CD14-positive monocyte (primary cell): Measurements from ENCODE around the gene PDLIM4. TPM values are rescaled to one million over a fixed set of nuclear protein-coding genes. Genes with fewer than 3 reads are reported as not detected.

ENCODE experiments used
- DNase-seq, 3 donors: peaks; one replicate each; pipeline ENCODE4 v3.0.0-alpha.2; 2011 to 2022
- H2AFZ ChIP-seq: 2 replicates; pipeline ENCODE4 v1.6.0; 2012; ENCODE audit warnings: mild to moderate bottlenecking, low read depth, low read length, inconsistent platforms; ENCODE audit not compliant: insufficient read depth, poor library complexity, severe bottlenecking
- H3K27ac ChIP-seq, 2 donors: 1 replicate in 1 of 2; 2 replicates in 1 of 2; pipeline ENCODE4 v1.5.1; 2012 to 2013; ENCODE audit warnings: low read length in 2 of 2, control low read depth in 1 of 2, inconsistent platforms in 1 of 2, low read depth in 1 of 2, mild to moderate bottlenecking in 1 of 2
- H3K27me3 ChIP-seq, 2 donors: one replicate each; pipeline versions ENCODE4 v1.6.0 to v1.6.1; 2011 to 2013; ENCODE audit warnings: low read length in 2 of 2; ENCODE audit not compliant: control insufficient read depth in 2 of 2, insufficient read depth in 2 of 2
- H3K36me3 ChIP-seq, 2 donors: replicated peaks in 1 of 2; 1 replicate in 1 of 2; 2 replicates in 1 of 2; pipeline versions ENCODE4 v1.5.1 to v1.6.1; 2012 to 2013; ENCODE audit warnings: low read length in 2 of 2, control low read depth in 1 of 2, inconsistent platforms in 1 of 2, mild to moderate bottlenecking in 1 of 2; ENCODE audit not compliant: insufficient read depth in 2 of 2, control insufficient read depth in 1 of 2
- H3K4me1 ChIP-seq, 2 donors: 1 replicate in 1 of 2; 2 replicates in 1 of 2; pipeline versions ENCODE4 v1.5.1 to v1.6.1; 2012 to 2013; ENCODE audit warnings: low read length in 2 of 2, control low read depth in 1 of 2, inconsistent platforms in 1 of 2, mild to moderate bottlenecking in 1 of 2, moderate library complexity in 1 of 2; ENCODE audit not compliant: insufficient read depth in 2 of 2, control insufficient read depth in 1 of 2
- H3K4me2 ChIP-seq: replicated peaks from 2 replicates; pipeline ENCODE3; 2012; ENCODE audit warnings: low read length, moderate library complexity, mild to moderate bottlenecking; ENCODE audit not compliant: poor library complexity, severe bottlenecking; ENCODE audit errors: extremely low read depth
- H3K4me3 ChIP-seq, 3 experiments: fragments of 200-600 bp in 1 of 3; sonication (generic) in 1 of 3; replicated peaks in 1 of 3; 1 replicate in 2 of 3; 2 replicates in 1 of 3; pipeline ENCODE4 v1.5.1; 2011 to 2013; ENCODE audit warnings: low read length in 3 of 3, mild to moderate bottlenecking in 3 of 3, control low read depth in 2 of 3, low read depth in 2 of 3, inconsistent platforms in 1 of 3, moderate library complexity in 1 of 3
- H3K79me2 ChIP-seq: 2 replicates; pipeline ENCODE4 v1.6.0; 2012; ENCODE audit warnings: mild to moderate bottlenecking, control low read depth, inconsistent platforms, low read length, moderate library complexity; ENCODE audit not compliant: insufficient read depth
- H3K9ac ChIP-seq: 2 replicates; pipeline ENCODE4 v1.6.0; 2017; ENCODE audit warnings: low read length, mild to moderate bottlenecking; ENCODE audit not compliant: insufficient read depth, poor library complexity, severe bottlenecking
- H3K9me3 ChIP-seq, 2 donors: replicated peaks in 1 of 2; 1 replicate in 1 of 2; 2 replicates in 1 of 2; pipeline versions ENCODE4 v1.5.1 to v1.6.1; 2012 to 2013; ENCODE audit warnings: low read length in 2 of 2, control low read depth in 1 of 2; ENCODE audit not compliant: control insufficient read depth in 1 of 2, insufficient read depth in 1 of 2
- H4K20me1 ChIP-seq: 2 replicates; pipeline ENCODE4 v1.6.0; 2012; ENCODE audit warnings: mild to moderate bottlenecking, low read length, control low read depth, moderate library complexity; ENCODE audit not compliant: insufficient read depth
- H3K27ac Mint-ChIP-seq, 7 donors: one replicate each; pipeline ENCODE4 v1.8.0; 2020; ENCODE audit warnings: mild to moderate bottlenecking in 7 of 7, mixed read lengths in 7 of 7, moderate library complexity in 6 of 7, inconsistent platforms in 2 of 7
- H3K27me3 Mint-ChIP-seq, 3 donors: one replicate each; pipeline ENCODE4 v1.8.0; 2021 to 2022; ENCODE audit warnings: low read depth in 3 of 3, mild to moderate bottlenecking in 3 of 3, mixed read lengths in 3 of 3, moderate library complexity in 3 of 3, inconsistent platforms in 1 of 3
- H3K36me3 Mint-ChIP-seq, 2 donors: one replicate each; pipeline ENCODE4 v1.8.0; 2020; ENCODE audit warnings: mixed read lengths in 2 of 2, inconsistent platforms in 1 of 2, mild to moderate bottlenecking in 1 of 2
- H3K4me1 Mint-ChIP-seq: one replicate; pipeline ENCODE4 v1.8.0; 2020; ENCODE audit warnings: mild to moderate bottlenecking, mixed read lengths
- H3K4me3 Mint-ChIP-seq, 2 donors: one replicate each; pipeline ENCODE4 v1.8.0; 2020; ENCODE audit warnings: mild to moderate bottlenecking in 2 of 2, mixed read lengths in 2 of 2, moderate library complexity in 1 of 2
- H3K9me3 Mint-ChIP-seq, 7 donors: one replicate each; pipeline ENCODE4 v1.8.0; 2020 to 2022; ENCODE audit warnings: mixed read lengths in 7 of 7, mild to moderate bottlenecking in 6 of 7, moderate library complexity in 6 of 7, inconsistent platforms in 2 of 7
- CTCF ChIP-seq: fragments of 200-600 bp; IDR thresholded peaks from one replicate; pipeline ENCODE4 v1.8.0; 2022; ENCODE audit warnings: antibody characterized with exemption, mild to moderate bottlenecking
- WGBS: methylation state at CpG from one replicate; pipeline ENCODE4 v1.1.5; 2013; ENCODE audit warnings: missing lambda C conversion rate; ENCODE audit not compliant: insufficient coverage; 5-methylcytosine and 5-hydroxymethylcytosine counted together
- intact Hi-C, 2 donors: fragments of 100-400 bp; cut with micrococcal nuclease; formaldehyde crosslinking; loops; one replicate each; pipeline versions ENCODE4 v1.15.0 to v1.15.1; 2023
- polyA plus RNA-seq, 3 donors: library from polyadenylated mRNA; depleted of rRNA in 1 of 3; unstranded in 2 of 3; stranded (reverse) in 1 of 3; fragments of 300-500 nt in 2 of 3; fragments of >200 nt in 1 of 3; fragmentation: Illumina TruSeq in 2 of 3; gene quantifications; 1 replicate in 2 of 3; 2 replicates in 1 of 3; pipeline ENCODE4 v1.2.3, GENCODE V29; 2012 to 2021

PDLIM4 gene
- polyA plus RNA-seq, 3 donors: not detected

GRCh38 chr5:132298298-132299212 lies 41.1 kb downstream of the PDLIM4 start:
- Mint-ChIP-seq H3K27me3 (no peaks in the 10 kb centered on the region), H3K4me3 (peak overlapping the region; percentile 76 to 86), H3K36me3 (peaks cover 21 to 25% of the 10 kb centered on the region in 2 donors), H3K27ac (peak overlapping the region; percentile 99 to 100 (median 99)), H3K4me1 (peaks cover 68% of the 10 kb centered on the region), H3K9me3 (peaks cover under 1 to 7% (median 2%) of the 10 kb centered on the region in 7 donors)
- H3K4me2 ChIP-seq: peak overlapping the region; percentile 81
- H3K9ac ChIP-seq: peak overlapping the region; percentile 27
- H4K20me1 ChIP-seq: peaks cover 70% of the 10 kb centered on the region
- peaks cover 0 to 11% of the 10 kb centered on the region in 2 donors for H3K36me3 ChIP-seq
- WGBS: 55% methylated on average over 3 of the region's 6 CpGs
- DNase-seq: peak; percentile 69 to 86 (median 79)
- intact Hi-C loops: loop anchor here (5.0 to 10.0 kb wide), 3 partner anchors 64 to 566 kb away; partner anchors contain the start of genes GDF9 (in 1 of the 2), IRF1 (in 1 of the 2) and UQCRQ (in 1 of the 2)
- H3K27me3 ChIP-seq: no peaks in the 10 kb centered on the region
- no peak for TF ChIP-seq CTCF
- peak overlapping the region; percentile 25 to 88 (median 26) for H3K4me3 ChIP-seq
- H3K27ac ChIP-seq: peak overlapping the region; percentile 92 to 98
- peak overlapping the region; percentile 30 for H2AFZ ChIP-seq
- H3K4me1 ChIP-seq: peaks cover 64 to 76% of the 10 kb centered on the region in 2 donors
- H3K9me3 ChIP-seq: no peaks in the 10 kb centered on the region
- H3K79me2 ChIP-seq: peaks cover 99% of the 10 kb centered on the region

- Histone ChIP-seq H4K20me1 (peaks cover 81% of the 10 kb centered on the region), H2AFZ (no peak overlapping the region), H3K9ac (no peak overlapping the region), H3K36me3 (peaks cover 0 to 22% of the 10 kb centered on the region in 2 donors), H3K27ac (no peak overlapping the region), H3K27me3 (no peaks in the 10 kb centered on the region), H3K79me2 (peaks cover 99% of the 10 kb centered on the region), H3K9me3 (no peaks in the 10 kb centered on the region), H3K4me1 (peaks cover 60 to 72% of the 10 kb centered on the region in 2 donors), H3K4me2 (no peak overlapping the region), H3K4me3 (no peak overlapping the region)
- intact Hi-C loops: loop anchor here (5.0 to 10.0 kb wide), 3 partner anchors 62 to 565 kb away; partner anchors contain the start of genes GDF9 (in 1 of the 2), IRF1 (in 1 of the 2) and UQCRQ (in 1 of the 2)
- peaks cover 27 to 37% of the 10 kb centered on the region in 2 donors for H3K36me3 Mint-ChIP-seq
- peaks cover 70% of the 10 kb centered on the region for H3K4me1 Mint-ChIP-seq
- WGBS: 100% methylated on average over 1 of the region's 2 CpGs
- no peak for TF ChIP-seq CTCF
- H3K27ac Mint-ChIP-seq: peak overlapping the region in 1 of 7 donors; percentile 75
- H3K4me3 Mint-ChIP-seq: no peak overlapping the region
- H3K27me3 Mint-ChIP-seq: no peaks in the 10 kb centered on the region
- peaks cover 6 to 9% (median 8%) of the 10 kb centered on the region in 7 donors for H3K9me3 Mint-ChIP-seq
- no peak for DNase-seq
Observed at GRCh38 chr5:132299917-132300316, 42.4 kb downstream of the PDLIM4 start.
